GM20431 (cell line): ENCODE results near the gene GABPB1.

ENCODE experiments used
- in situ Hi-C: fragments of 300-500 bp; cut with MseI, MboI; formaldehyde crosslinking; loops from one replicate; pipeline ENCODE4 v1.15.0; 2020; ENCODE audit warnings: low sequenced_read_pairs; ENCODE audit not compliant: unreplicated experiment

Gene GABPB1

DNA sequence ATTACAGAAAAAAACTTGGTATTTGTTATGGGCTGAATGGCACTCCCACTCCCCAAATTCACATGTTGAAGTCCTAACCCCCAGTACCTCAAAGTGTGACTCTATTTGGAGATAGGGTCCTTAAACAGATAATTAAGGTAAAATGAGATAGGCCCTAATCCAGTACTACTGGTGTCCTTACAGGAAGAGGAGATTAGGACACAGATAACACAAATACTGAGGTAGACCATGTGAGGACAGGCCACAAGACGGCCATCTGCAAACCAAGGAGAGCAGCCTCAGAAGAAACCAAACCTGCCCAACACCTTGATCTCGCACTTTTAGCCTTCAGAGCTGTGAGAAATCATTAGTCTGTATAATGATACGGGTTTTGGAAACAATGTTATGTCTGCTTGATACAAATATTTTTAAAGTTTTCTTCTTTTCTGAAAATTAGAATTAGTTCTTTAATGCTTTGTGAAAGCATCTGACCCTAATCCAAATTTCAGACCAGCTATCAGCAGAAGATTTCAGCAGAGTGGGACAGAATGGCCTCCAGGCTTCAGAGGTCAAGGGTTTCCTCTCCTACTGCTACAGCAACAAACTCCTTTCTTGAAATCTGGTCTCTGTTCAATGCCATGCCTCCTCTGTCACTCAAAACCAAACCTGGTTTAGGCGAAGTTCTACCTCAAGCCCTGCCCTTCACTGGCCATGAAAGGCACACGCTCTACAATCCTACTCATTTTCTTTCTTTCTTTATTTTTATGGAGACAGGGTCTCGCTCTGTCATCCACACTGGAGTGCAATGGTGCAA is 67.5 kb downstream of the GABPB1 start:
- in situ Hi-C loops, result no loop called here

DNA sequence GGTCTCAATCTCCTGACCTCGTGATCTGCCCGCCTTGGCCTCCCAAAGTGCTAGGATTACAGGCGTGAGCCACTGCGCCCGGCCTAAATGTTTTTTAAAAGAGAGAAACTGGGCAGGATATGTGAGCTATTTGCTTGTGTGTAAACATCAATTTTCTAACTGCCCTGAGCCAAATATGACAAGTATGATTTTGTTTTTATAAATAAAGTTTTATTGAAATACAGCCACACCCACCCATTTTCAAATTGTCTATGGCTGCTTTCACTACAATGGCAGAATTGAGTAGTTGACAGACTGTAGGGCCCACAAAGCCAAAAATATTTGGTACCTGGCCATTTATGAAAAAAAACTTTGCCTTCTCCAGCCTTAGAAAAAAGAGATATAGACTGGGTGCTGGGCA is 73.6 kb downstream of the GABPB1 start:
- in situ Hi-C loops, result no loop called here

DNA sequence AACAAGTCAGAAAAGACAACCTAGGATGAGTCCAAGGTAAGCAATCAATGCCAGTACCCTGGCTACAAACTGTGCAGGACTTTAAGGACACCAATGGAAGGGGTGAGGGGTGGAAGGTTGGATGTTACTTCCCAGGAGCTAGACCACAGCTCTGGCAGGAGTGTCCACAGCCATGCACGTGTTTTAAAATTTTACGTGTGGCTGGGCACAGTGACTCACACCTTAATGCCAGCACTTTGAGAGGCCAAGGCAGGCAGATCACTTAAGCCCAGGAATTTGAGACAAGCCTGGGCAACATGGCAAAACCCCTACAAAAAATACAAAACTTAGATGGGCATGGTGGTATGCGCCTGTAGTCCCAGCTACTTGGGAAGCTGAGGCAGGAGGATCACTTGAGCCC is 74.7 kb downstream of the GABPB1 start:
- in situ Hi-C loops, result no loop called here

DNA sequence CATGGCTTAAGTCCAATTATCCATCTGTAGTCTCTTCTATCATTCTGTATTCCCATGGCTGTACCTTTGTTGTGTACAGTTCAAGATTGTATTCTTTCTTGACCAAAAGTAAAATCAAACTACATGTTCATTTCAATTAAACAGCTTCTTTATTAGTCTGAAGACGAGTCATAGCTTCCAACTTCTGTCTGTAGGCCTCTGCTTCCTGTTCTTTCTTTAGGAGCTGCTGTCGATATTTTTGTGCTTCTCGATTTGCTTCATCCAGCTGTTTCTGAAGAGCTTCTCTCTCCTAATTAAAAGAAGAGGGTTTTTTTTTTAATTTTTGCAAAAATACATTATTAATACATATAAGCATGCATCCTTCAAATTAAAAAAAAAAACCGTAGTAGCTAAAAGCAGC is 76.5 kb downstream of the GABPB1 start:
- in situ Hi-C loops, result no loop called here

DNA sequence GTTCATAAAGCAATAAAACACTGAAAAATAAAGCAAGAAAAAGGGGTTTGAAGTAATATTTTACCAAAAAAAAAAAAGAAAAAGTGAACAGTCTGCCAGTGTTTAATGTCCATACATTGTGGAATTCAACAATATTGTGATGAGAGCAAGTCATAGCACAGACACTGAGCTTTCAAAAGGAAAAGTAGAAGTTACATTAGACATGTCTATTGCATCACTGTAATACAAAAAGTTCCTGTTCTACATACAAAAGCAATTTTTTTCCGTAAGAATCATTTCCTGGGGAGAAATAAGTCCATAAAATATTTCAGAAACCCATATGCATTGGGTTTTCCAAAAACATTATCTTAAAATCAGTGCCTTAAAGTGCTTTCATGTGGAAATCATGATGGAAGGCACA is 77.6 kb downstream of the GABPB1 start:
- in situ Hi-C loops, result no loop called here

DNA sequence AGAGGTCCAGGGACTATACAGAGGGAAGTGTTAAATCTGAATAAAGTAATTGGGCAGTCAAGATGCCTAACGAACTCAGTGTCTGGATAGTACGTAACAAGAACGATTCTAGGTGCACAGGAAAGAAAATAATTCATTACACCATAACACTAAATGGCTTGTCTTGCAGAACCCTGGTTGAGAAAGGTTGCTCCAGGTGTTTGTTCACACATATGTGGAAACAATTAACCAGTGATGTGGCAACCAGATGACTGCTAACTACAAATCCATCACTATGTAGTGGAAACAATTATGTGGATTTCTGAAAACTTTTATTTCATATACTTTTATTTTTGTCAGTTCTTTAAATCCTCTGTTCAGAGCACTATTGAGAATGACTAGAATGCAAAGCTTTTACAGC is 79.1 kb downstream of the GABPB1 start:
- in situ Hi-C loops, result no loop called here

DNA sequence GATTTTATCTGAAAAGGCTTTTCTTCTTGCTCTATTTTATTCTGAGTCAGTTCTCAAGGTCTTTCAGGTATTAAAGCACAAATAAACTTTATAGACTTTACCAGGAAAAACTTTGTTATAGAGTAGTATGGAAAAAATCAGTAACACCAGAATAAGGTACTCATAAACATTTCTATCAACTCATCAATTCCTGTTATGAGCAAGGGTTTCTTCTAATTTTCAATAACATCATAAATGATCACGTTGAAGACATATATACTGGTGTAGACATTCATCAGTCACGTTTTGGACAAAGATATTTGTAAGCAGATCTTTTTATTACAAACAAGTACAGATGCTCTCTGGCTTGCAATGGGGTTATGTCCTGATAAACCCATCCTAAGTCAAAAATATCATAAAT is 79.9 kb downstream of the GABPB1 start:
- in situ Hi-C loops, result no loop called here

DNA sequence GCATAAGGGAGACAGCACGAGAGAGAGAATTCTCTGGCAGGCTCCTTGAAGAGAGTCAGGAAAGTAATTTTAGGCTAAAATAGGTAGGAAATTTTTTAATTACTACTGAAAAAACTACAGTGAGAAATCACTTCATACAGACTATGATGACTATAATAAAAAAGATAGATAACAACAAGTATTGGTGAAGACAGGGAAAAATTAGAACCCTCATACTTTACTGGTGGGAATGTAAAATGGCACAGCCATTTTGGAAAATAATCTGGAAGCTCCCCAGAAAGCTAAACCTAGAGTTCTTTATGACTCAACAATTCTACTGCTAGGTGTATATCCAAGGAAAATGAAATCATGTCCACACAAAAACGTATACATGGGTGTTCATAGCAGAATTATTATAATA is 87.4 kb downstream of the GABPB1 start:
- in situ Hi-C loops, result no loop called here

DNA sequence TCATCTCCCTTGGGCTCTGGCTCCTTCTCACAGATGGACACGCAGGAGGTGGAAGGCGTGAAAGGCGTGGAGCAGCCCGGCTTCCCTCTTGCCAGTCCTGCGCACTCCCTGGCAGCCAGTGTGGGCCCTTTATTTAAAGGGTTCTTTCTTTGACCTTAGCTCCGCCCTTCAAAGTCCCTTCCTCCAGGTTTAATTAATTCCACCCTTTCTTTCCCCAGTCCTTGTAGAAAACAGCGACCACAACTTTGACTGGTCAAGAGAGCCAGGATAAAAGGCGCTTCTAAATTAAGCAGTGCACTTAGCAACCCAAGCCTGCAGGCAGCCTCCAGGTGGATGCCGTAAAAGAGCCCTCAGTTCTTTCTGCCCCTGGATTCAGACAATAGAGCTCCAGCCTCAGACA is 89.4 kb downstream of the GABPB1 start, which contains the start of gene HDC:
Gene HDC, minus strand, starts transcription at position 107 of the 400 bp plus-strand sequence. Its CDS starts 103 bp downstream, at position 4.
- in situ Hi-C loops, result no loop called here

DNA sequence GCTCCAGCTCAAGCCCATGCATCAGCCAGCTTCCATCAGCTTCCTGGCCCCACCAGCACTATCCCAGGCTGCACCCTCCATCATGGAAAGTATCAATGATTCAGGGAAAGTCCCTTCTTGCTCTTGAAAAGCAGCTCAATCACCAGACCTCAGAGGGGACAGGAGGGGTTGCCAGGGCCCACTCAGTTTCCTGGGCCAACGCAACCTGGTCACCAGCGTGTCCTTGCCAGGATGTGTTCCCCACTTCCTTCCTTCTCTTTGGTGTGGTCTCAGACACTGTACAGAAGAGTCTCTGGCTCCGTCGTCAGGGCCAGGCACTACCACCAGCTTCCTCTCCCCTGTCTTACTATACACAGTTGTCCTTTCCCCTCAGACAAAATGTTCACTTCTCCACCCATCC is 92.5 kb downstream of the GABPB1 start:
- in situ Hi-C loops, result no loop called here

DNA sequence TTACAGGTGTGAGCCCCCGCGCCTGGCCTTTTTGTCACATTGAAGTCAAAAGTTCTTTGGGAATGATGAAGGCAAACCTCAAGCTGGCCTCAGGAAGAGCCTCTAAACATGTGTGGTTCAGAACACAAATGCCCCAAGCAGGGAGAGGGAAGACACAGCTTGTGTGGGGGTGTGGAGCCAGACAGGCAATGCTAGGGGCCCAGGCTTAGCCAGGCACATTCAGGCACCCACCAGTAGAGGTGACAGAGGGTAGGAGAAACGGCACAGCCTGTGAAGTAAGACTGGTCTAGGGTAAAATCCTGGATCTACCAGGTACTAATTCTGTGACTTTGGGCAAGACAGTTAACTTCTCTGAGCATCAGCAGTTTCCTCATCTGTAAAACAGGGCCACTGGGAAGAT is 93.0 kb downstream of the GABPB1 start:
- in situ Hi-C loops, result no loop called here

DNA sequence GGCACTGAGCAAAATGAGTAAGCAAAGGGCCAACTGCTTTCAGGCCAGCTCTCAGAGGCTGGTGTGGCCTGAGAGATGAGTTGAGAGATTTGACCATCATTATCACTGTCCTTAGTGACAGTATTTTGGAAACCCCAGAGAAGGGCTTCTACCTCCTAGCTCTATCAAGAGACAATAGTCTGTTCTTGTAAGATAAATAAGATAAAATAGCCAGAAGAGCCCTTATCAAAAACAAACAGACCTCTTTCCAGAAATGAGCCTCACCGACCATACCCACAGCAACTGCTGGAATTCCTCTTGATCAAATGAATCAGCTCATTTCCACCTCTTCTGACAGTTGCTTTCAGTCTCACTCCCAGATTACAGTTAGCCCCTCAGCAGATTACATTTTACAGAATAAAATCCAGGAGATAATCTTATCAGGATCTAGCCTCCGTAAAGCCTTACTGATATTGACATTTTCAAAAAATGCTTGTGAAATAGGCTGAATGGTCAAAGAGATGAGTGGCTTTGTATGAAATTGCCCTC is 94.0 kb downstream of the GABPB1 start:
- in situ Hi-C loops, result no loop called here

DNA sequence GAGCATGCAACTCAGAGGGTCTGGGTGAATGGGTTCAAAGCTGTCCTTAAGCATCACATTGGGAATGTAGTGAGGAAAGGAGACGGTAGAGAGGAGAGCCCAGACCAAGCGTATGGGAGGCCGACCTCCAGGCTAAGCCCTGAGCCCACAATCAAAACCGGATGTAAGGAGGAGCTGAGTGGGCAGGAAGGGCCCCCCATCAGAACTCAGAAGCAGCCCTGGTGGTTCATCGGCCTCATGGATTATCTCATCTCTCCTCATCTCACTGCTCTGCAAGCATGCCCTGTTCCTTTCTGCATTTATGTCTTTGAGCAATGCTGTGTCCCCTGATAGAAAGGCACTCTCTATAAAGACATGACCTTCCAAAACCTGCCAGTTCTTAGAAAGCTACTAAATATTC is 95.7 kb downstream of the GABPB1 start:
- in situ Hi-C loops, result no loop called here

DNA sequence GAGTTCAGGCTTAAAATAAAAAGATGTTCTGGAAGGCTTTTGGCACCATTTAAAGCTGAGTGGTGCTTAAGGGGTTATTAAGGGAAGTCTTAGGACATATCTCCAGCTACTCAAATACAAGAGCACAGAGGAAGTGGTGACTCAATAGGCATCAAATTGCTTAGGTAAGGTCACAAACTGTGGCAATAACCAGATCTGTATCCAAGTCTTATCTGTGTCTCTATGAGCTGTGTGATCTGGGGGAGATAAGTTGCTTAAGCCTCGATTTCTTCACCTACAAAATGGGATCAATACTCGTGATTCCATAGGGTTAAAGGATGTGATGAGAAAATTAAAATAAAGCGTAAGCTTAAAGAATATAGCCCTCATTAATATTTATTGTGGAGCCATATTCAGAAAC is 97.1 kb downstream of the GABPB1 start:
- in situ Hi-C loops, result no loop called here

DNA sequence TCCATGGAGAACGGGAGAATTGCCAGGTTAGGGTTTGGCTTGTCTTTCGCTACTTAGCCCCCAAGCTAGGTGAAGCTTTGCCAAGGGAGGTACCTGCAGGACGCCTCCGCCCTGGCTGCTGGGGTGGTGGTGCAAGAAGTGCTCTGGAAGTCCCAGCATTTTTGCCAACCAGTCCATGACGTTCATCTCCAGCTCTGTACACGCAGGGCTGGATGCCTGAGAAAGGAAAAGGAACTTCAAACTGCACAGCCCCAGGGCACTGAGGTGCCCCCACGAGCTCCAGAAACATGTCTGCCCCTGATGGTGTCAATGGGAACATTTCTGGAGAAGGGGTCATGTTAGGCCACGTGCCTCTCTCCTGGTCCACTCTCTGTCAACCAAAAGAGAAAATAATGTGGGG is 97.7 kb downstream of the GABPB1 start:
- in situ Hi-C loops, result no loop called here

DNA sequence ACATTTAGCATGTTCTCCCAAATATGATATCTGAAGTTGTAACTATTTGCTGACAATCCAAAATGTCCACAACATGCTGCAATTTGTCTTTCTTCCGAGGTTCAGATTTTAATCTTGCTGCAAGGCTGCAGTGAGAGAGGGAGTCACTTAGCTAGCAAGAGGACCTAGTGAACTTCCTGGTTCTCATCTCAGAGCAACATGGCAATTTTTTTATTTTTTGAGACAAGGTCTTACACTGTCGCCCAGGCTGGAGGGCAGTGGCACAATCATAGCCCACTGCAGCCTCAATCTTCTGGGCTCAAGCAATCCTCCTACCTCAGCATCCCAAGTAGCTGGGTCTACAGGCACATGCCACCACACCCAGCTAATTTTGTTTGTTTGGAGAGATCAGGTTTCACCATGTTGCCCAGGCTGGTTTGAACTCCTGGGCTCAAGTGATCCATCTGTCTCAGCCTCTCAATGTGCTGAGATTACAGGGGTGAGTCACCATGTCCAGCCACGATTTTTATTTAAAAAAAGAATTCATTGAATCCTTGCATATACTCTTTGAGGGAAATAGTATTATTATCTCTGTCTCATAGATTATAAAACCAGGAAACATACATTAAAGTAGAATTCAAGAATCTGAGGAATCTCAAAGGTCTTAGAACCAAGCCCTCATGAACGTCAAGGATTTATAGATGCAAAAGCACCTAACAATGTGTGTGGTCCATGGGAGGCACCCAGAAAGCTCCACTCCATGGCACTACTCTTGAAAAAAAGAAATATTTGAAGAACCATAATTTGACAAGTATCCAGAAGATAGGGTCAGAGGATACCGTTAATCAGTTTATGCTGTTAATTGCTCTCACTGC is 98.6 kb downstream of the GABPB1 start:
- in situ Hi-C loops, result no loop called here

DNA sequence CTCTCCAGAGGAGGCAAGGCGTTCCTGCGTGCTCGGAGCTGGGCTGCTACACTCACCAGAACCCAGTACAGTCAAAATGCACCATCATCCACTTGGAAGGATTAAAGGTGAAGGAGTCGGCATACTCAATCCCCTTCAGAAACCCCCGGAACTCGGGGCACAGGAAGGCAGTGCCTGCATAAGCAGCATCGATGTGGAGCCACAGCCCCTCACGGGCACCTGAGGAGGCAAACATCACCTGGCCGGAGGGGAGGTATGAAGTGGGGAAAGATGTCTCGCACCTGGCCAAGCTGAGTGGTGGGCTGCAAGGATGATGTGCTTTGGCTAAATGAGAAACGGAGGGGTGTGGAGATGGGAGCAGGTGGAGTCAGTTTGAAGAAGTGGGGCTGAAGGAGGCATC is 102.4 kb downstream of the GABPB1 start:
- in situ Hi-C loops, result no loop called here

DNA sequence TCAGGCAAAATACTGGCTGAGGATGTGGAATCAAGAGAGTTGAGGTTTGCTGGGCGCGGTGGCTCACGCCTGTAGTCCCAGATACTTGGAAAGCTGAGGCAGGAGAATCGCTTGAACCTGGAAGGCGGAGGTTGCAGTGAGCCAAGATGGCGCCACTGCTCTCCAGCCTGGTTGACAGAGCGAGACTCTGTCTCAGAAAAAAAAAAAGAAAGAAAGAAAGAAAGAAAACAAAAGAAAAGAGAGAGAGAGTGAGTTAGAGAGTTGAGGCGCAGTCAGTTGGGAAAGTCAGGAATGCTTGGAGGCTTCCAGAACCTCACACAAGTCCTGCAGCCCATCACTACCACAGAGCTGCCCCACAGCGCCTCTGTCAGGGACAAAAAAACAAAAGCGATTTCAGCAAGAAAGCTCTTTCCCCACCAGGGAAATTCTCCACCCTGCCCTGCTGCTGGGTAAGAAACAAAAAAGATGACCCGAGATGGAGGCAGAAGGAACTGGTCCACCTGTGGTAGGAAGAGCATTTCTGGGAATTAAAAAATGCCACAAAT is 103.3 kb downstream of the GABPB1 start:
- in situ Hi-C loops, result no loop called here

DNA sequence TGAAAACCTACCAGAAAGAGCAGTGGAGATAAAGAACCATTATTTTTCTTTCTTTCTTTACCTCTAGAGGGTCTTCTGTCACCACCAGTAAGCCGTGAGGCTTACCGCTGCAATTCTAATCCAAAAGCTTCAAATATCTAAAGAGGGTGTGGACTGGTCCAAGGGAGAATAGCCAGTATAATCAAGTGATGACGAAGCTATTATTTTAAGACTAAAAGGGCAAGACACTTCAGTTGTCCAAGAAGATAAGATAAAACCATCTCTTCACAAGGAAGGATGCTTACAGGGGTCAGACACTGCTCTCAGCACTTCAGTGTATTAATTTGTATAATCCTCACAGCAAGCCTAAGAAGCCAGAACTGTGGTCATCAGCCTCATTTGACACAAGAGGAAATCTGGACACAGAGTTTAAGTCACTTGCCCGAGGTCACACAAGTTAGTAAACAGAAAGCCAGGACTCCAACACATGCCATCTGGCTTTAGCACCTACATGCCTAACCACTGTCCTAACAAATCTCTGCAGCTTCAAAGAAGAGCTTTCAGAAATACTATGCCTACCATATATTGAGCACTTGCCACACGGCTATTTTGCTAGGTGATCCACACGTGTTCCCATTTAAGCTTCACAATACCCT is 104.1 kb downstream of the GABPB1 start:
- in situ Hi-C loops, result no loop called here

DNA sequence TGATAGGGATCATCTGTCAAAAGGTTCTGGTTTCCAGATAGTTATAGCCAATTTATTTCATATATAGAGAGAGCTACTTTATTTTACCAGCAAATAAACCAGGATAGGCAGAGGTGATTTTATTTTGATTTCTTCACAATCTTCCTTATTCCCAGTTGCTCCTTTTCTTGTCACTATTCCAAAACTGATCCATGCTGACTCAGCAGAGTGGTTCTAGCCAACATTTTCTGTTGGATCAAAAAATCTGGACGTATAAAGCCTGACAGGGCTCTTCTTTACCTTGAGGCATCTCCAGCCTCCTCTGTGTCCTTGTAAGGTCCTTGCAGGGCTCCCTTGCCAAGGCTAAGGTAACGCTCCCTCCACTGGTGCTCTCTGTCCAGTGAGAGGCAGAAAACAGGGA is 105.3 kb downstream of the GABPB1 start:
- in situ Hi-C loops, result no loop called here
